ENCODE data around the gene KRTAP3-3.

DNA sequence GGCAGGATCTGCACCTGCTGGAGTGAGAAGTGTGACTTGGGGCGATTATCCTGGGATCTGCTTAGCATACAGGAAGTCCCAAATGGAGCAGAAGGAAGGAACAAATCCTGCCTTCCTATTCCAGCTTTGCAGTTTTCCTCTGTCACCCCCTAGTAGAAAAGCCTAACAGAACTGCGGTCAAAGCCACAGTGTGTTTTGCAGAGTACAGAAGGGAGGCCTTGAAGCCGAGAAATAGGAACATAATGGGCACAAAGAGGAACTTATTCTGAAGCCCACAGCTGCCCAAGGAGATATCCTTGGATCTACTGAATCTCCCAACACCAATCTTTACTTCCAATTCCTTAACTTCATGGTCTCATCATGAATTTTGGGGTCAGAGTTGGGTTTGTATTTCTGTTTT, 24.6 kb upstream of the KRTAP3-3 start:
- TF ChIP-seq, protein P1, sequence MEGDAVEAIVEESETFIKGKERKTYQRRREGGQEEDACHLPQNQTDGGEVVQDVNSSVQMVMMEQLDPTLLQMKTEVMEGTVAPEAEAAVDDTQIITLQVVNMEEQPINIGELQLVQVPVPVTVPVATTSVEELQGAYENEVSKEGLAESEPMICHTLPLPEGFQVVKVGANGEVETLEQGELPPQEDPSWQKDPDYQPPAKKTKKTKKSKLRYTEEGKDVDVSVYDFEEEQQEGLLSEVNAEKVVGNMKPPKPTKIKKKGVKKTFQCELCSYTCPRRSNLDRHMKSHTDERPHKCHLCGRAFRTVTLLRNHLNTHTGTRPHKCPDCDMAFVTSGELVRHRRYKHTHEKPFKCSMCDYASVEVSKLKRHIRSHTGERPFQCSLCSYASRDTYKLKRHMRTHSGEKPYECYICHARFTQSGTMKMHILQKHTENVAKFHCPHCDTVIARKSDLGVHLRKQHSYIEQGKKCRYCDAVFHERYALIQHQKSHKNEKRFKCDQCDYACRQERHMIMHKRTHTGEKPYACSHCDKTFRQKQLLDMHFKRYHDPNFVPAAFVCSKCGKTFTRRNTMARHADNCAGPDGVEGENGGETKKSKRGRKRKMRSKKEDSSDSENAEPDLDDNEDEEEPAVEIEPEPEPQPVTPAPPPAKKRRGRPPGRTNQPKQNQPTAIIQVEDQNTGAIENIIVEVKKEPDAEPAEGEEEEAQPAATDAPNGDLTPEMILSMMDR (IDR thresholded peaks at IDR 0.05), result no peak
- TF ChIP-seq, protein P2, sequence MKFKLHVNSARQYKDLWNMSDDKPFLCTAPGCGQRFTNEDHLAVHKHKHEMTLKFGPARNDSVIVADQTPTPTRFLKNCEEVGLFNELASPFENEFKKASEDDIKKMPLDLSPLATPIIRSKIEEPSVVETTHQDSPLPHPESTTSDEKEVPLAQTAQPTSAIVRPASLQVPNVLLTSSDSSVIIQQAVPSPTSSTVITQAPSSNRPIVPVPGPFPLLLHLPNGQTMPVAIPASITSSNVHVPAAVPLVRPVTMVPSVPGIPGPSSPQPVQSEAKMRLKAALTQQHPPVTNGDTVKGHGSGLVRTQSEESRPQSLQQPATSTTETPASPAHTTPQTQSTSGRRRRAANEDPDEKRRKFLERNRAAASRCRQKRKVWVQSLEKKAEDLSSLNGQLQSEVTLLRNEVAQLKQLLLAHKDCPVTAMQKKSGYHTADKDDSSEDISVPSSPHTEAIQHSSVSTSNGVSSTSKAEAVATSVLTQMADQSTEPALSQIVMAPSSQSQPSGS (CRISPR knock-in tag; IDR thresholded peaks at IDR 0.05; ENCODE audit: borderline replicate concordance, low read depth), result no peak
- no peak for TF ChIP-seq ATF6 (CRISPR knock-in tag; IDR thresholded peaks at IDR 0.05)
- TF ChIP-seq ATF3 (CRISPR knock-in tag; conservative IDR thresholded peaks at IDR 0.05), result no peak
- no peak for TF ChIP-seq GABPB1 (CRISPR knock-in tag; IDR thresholded peaks at IDR 0.05)
- no peak for TF ChIP-seq ATF1 (CRISPR knock-in tag; IDR thresholded peaks at IDR 0.05)
- no peak for TF ChIP-seq NR3C1 (CRISPR knock-in tag; conservative IDR thresholded peaks at IDR 0.05; ENCODE audit: low read depth)
- no peak for TF ChIP-seq ETV6 (CRISPR knock-in tag; IDR thresholded peaks at IDR 0.05)
- TF ChIP-seq NFYB (CRISPR knock-in tag; conservative IDR thresholded peaks at IDR 0.05; ENCODE audit: low read depth), result no peak
- TF ChIP-seq, protein P3, sequence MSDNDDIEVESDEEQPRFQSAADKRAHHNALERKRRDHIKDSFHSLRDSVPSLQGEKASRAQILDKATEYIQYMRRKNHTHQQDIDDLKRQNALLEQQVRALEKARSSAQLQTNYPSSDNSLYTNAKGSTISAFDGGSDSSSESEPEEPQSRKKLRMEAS (CRISPR knock-in tag; IDR thresholded peaks at IDR 0.05), result no peak
- no peak for TF ChIP-seq JUN (CRISPR knock-in tag; IDR thresholded peaks at IDR 0.05)
- TF ChIP-seq NR2C2 (CRISPR knock-in tag; IDR thresholded peaks at IDR 0.05), result no peak

Data from WTC11 (cell line).